ENCODE measurements around the gene PRKCA. TPM values are rescaled to one million over a fixed set of nuclear protein-coding genes. Genes with fewer than 3 reads are reported as not detected.

PRKCA gene
- total RNA-seq, 1 donor from 2014 or later = 80.1 TPM

DNA sequence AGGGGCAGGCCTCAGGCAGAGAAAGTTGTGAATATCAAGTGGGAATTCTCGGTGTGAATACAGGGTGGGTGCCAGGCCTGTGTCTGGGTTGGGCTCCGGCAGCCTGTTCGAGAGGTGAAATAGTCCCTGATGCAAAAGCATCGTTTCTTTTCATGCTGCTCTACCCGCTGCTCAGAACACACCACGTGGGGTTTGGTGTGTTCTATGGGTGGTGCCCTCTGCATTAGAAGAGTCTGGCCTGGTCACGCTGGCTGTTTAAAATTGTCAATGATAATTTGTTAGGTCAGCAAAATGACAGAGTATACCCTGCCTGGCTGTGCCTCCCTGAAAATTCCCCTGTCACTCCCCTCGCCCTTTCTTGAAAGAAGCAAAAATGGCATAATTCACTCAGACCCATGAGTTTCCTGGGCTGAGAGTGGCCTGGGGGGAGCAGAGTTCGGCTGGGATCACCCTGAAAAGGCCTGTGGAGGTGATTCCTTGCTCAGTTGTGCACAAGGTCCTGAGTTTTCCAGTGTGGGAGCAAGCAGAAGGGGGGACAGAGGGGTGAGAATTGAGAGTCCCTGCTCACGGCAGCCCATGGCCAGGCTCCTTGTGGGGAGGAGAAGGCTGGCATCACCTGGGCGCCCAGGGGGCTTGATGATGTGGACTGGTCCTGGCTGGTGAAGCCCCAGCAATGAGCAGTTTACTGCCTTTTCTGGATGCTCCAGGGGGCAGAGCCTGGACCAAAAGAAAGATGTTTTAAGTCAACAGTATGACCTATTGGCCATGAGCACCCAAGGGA lies 535.7 kb downstream of the PRKCA start:
- Mint-ChIP-seq H3K36me3 (ENCODE audit: unreplicated experiment) (no peaks in the 10 kb centered on the region), H3K27ac (ENCODE audit: unreplicated experiment) (no peak overlapping the region), H3K4me1 (ENCODE audit: unreplicated experiment) (peaks cover 2% of the 10 kb centered on the region), H3K27me3 (ENCODE audit: unreplicated experiment) (peaks cover 56% of the 10 kb centered on the region), H3K4me3 (ENCODE audit: unreplicated experiment) (no peak overlapping the region), H3K9me3 (ENCODE audit: unreplicated experiment) (no peaks in the 10 kb centered on the region)
- no peak for DNase-seq (ENCODE audit: extremely low spot score, unreplicated experiment)
- TF ChIP-seq, protein P1, sequence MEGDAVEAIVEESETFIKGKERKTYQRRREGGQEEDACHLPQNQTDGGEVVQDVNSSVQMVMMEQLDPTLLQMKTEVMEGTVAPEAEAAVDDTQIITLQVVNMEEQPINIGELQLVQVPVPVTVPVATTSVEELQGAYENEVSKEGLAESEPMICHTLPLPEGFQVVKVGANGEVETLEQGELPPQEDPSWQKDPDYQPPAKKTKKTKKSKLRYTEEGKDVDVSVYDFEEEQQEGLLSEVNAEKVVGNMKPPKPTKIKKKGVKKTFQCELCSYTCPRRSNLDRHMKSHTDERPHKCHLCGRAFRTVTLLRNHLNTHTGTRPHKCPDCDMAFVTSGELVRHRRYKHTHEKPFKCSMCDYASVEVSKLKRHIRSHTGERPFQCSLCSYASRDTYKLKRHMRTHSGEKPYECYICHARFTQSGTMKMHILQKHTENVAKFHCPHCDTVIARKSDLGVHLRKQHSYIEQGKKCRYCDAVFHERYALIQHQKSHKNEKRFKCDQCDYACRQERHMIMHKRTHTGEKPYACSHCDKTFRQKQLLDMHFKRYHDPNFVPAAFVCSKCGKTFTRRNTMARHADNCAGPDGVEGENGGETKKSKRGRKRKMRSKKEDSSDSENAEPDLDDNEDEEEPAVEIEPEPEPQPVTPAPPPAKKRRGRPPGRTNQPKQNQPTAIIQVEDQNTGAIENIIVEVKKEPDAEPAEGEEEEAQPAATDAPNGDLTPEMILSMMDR (IDR thresholded peaks at IDR 0.05) = no peak

DNA sequence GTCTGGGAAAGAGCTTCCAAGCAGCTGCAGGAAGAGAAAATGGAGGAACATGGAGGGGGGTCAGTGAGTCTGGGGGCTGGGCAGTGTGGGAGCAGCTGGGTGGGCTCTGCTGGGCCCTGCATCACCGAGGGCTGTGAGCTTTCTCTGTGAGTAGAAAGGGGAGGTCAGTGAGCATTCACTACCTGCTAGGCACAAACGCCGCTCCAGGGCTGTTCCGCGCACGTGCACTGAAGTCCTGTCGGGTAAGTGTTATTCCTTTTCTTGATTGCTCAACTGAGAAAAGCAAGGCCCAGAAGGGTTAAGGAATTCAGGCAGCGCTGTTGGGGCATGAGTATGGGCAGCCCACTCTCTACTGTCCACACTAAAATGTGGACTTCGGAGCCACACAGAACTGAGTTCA lies 537.2 kb downstream of the PRKCA start:
- Mint-ChIP-seq H3K27ac (ENCODE audit: unreplicated experiment) (no peak overlapping the region), H3K27me3 (ENCODE audit: unreplicated experiment) (peaks cover 51% of the 10 kb centered on the region), H3K9me3 (ENCODE audit: unreplicated experiment) (no peaks in the 10 kb centered on the region), H3K36me3 (ENCODE audit: unreplicated experiment) (no peaks in the 10 kb centered on the region), H3K4me3 (ENCODE audit: unreplicated experiment) (no peak overlapping the region), H3K4me1 (ENCODE audit: unreplicated experiment) (no peaks in the 10 kb centered on the region)
- DNase-seq (ENCODE audit: extremely low spot score, unreplicated experiment) = no peak
- TF ChIP-seq, protein P1 (IDR thresholded peaks at IDR 0.05) = no peak

DNA sequence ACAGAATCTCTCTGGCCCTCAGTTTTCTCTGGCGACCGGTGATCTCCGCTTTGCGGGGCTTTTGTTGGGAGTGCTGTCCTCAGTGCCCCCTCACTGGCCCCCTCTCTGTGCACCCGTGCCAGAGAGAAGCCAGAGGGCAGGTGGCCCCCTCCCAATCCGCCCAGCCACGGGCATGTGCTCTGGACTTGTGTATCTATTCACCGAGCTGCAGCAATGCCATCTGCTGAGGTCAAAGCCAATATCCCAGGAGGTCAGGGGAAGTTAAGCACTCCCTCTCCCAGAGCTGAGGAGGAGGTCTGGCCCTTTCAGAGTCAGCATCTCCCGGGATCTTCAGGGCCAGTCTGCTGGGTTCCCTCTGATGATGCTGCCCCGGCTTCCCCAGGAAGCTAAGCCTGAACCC lies 537.6 kb downstream of the PRKCA start:
- TF ChIP-seq, protein P1 (IDR thresholded peaks at IDR 0.05) = no peak
- H3K27ac Mint-ChIP-seq (ENCODE audit: unreplicated experiment) = no peak overlapping the region
- no peaks in the 10 kb centered on the region for H3K9me3 Mint-ChIP-seq (ENCODE audit: unreplicated experiment)
- no peaks in the 10 kb centered on the region for H3K4me1 Mint-ChIP-seq (ENCODE audit: unreplicated experiment)
- H3K27me3 Mint-ChIP-seq (ENCODE audit: unreplicated experiment) = peaks cover 53% of the 10 kb centered on the region
- no peak overlapping the region for H3K4me3 Mint-ChIP-seq (ENCODE audit: unreplicated experiment)
- DNase-seq (ENCODE audit: extremely low spot score, unreplicated experiment) = no peak
- no peaks in the 10 kb centered on the region for H3K36me3 Mint-ChIP-seq (ENCODE audit: unreplicated experiment)

DNA sequence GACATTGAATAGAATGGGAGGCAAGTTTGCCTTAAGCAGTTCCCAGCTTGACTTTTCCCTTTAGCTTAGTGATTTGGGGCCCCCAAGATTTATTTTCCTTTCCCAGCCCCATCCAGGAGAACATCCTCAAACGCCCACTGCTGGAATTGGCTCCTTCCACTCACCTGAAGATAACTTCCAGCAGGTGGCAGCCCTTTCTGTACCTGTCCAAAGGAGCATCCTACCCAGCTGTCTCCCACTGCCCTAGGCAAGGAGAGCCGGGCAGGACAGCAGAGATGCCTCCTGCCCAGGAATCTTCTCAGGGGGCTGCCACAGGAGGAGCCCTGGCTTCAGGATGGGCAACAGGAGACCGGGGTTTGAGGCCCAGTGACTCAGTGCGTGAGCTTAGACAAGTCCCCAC lies 538.9 kb downstream of the PRKCA start:
- TF ChIP-seq, protein P1 (IDR thresholded peaks at IDR 0.05) = no peak
- Mint-ChIP-seq H3K4me3 (ENCODE audit: unreplicated experiment) (no peak overlapping the region), H3K9me3 (ENCODE audit: unreplicated experiment) (no peaks in the 10 kb centered on the region), H3K27me3 (ENCODE audit: unreplicated experiment) (peaks cover 42% of the 10 kb centered on the region), H3K27ac (ENCODE audit: unreplicated experiment) (no peak overlapping the region), H3K4me1 (ENCODE audit: unreplicated experiment) (no peaks in the 10 kb centered on the region), H3K36me3 (ENCODE audit: unreplicated experiment) (no peaks in the 10 kb centered on the region)
- no peak for DNase-seq (ENCODE audit: extremely low spot score, unreplicated experiment)

DNA sequence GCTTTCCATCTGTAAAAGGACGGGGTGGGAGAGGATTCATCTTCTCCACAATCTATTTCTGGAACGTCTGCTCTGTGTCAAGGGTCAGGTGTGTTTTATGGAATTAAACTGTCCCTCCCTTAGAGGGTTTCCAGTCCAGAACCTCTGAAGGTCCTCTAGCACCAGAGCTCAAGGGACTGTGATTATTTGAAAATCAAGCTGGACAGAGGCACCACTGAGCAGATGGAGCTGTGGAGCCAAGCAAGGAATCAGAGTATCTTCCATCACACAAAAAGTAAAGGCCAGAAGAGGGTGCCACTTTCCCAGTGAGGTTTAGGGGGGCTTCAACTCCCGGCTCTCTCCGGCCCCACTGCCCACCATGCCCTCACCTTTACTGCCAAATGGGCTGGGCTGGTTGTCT lies 539.3 kb downstream of the PRKCA start:
- Mint-ChIP-seq H3K4me1 (ENCODE audit: unreplicated experiment) (no peaks in the 10 kb centered on the region), H3K36me3 (ENCODE audit: unreplicated experiment) (no peaks in the 10 kb centered on the region), H3K9me3 (ENCODE audit: unreplicated experiment) (no peaks in the 10 kb centered on the region), H3K4me3 (ENCODE audit: unreplicated experiment) (no peak overlapping the region), H3K27me3 (ENCODE audit: unreplicated experiment) (peaks cover 38% of the 10 kb centered on the region), H3K27ac (ENCODE audit: unreplicated experiment) (no peak overlapping the region)
- TF ChIP-seq, protein P1 (IDR thresholded peaks at IDR 0.05) = no peak
- DNase-seq (ENCODE audit: extremely low spot score, unreplicated experiment) = no peak

Measured in osteocyte (in vitro differentiated cells).